ENCODE results near the gene SLC25A34. TPM values are rescaled to one million over a fixed set of nuclear protein-coding genes. Genes with fewer than 3 reads are reported as not detected.
A peak's percentile ranks its signal among the peaks of the same experiment; 100 is the strongest.

The SLC25A34 gene
- total RNA-seq, 1 donor, result 1.3 TPM

- no peak for DNase-seq (ENCODE audit: low read depth in 2 of 3, low spot score in 2 of 3)
These were observed 29.6 kb downstream of the SLC25A34 start for GRCh38 chr1:15765495-15766194.

GRCh38 chr1:15767941-15768340, 31.9 kb downstream of the SLC25A34 start:
- no peak for DNase-seq (ENCODE audit: low read depth in 2 of 3, low spot score in 2 of 3)

- DNase-seq (ENCODE audit: low read depth in 2 of 3, low spot score in 2 of 3), result no peak
These were observed 32.3 kb downstream of the SLC25A34 start for GRCh38 chr1:15768388-15768787.

GRCh38 chr1:15770313-15770962, 34.4 kb downstream of the SLC25A34 start:
- DNase-seq (ENCODE audit: low read depth in 2 of 3, low spot score in 2 of 3), result no peak

- no peak for DNase-seq (ENCODE audit: low read depth in 2 of 3, low spot score in 2 of 3)
These were observed 35.9 kb downstream of the SLC25A34 start for GRCh38 chr1:15771836-15772515.

- DNase-seq (ENCODE audit: low read depth in 2 of 3, low spot score in 2 of 3), result no peak
These were observed 39.6 kb downstream of the SLC25A34 start for GRCh38 chr1:15775706-15776105.

GRCh38 chr1:15777909-15778707, 42.0 kb downstream of the SLC25A34 start:
- DNase-seq (ENCODE audit: low read depth in 2 of 3, low spot score in 2 of 3), result no peak

GRCh38 chr1:15785683-15786082, 49.6 kb downstream of the SLC25A34 start:
- no peak for DNase-seq (ENCODE audit: low read depth in 2 of 3, low spot score in 2 of 3)

- DNase-seq (ENCODE audit: low read depth in 2 of 3, low spot score in 2 of 3), result no peak
These were observed 50.5 kb downstream of the SLC25A34 start for GRCh38 chr1:15786581-15786980.

- DNase-seq (ENCODE audit: low read depth in 2 of 3, low spot score in 2 of 3), result peak in 2 of 3 donors; percentile 15 to 40
These were observed 52.7 kb downstream of the SLC25A34 start for GRCh38 chr1:15788624-15789301.

Other genes starting within 250 kb of the SLC25A34 start
- 21.3 TPM for gene CASP9, start 212.0 kb upstream of the SLC25A34 start, total RNA-seq
- gene DNAJC16, start 209.4 kb upstream of the SLC25A34 start, total RNA-seq, result 8.6 TPM
- gene AGMAT, start 151.2 kb upstream of the SLC25A34 start, total RNA-seq, result 1.1 TPM
- 15.3 TPM for gene DDI2, start 118.8 kb upstream of the SLC25A34 start, total RNA-seq
- gene PLEKHM2, start 51.9 kb upstream of the SLC25A34 start, total RNA-seq, result 63.8 TPM
- gene TMEM82, start 6.2 kb downstream of the SLC25A34 start, total RNA-seq, result not detected
- gene FBLIM1, start 22.5 kb downstream of the SLC25A34 start, total RNA-seq, result 0.27 TPM
- gene UQCRHL, start 71.4 kb downstream of the SLC25A34 start, total RNA-seq, result 0.54 TPM
- 36.4 TPM for gene SPEN, start 111.4 kb downstream of the SLC25A34 start, total RNA-seq
- gene ZBTB17, start 239.8 kb downstream of the SLC25A34 start, total RNA-seq, result 97.5 TPM

Data from hematopoietic multipotent progenitor cell (in vitro differentiated cells).